Erythroblast (primary cell): ENCODE results near the gene PKN2.

Experiments used
- GATA1 ChIP-seq: IDR thresholded peaks from 2 replicates; pipeline ENCODE4 v1.6.1; 2011; ENCODE audit warnings: low read depth, mild to moderate bottlenecking, control low read depth, low read length, moderate library complexity
- POLR2A ChIP-seq: IDR thresholded peaks from 2 replicates; pipeline ENCODE4 v1.6.1; 2011; ENCODE audit warnings: mild to moderate bottlenecking, low read length

GRCh38 chr1:88680911-88681622 is 3.0 kb upstream of the PKN2 start:
- TF ChIP-seq POLR2A (no peak), GATA1 (no peak)
